Lung microvascular endothelial cell (primary cell): Measurements from ENCODE around the gene ECT2. TPM values are rescaled to one million over a fixed set of nuclear protein-coding genes. Genes with fewer than 3 reads are reported as not detected.
"Not testable (repeated sequence)": the region's sequence is repeated elsewhere in the genome, so short reads cannot be mapped to it uniquely, and the experiment has no call there.

Source experiments
- DNase-seq, 2 donors: peaks; one replicate each; pipeline versions ENCODE4 v3.0.0 to v3.0.0-alpha.2; 2010; ENCODE audit warnings: low read depth in 2 of 2
- total RNA-seq: library from RNA; depleted of rRNA; stranded (reverse); fragments of >200 nt; gene quantifications from 2 replicates; pipeline ENCODE4 v1.2.1, GENCODE V29; 2014

The ECT2 gene
- total RNA-seq, 1 donor from 2014 or later: 15.1 TPM

DNA sequence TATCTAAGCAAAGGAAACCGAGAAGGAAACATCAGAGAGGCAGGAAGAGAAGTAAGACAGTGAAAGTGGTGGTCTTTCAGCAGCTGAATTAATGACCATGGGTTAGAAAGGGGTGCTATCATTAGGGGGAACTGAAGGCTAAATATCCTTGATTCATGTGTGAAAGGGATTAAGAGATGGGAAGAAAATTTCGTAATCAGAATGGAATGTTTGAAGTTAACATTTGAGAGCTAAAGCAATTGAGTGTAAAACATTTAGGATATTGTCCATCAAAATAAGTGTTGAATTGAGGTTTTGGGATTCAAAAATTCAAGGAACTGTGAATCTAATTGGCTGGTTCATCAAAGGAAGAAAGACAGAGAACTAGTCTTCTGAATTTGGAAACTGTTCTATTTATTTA is 4.1 kb upstream of the ECT2 start:
- no peak for DNase-seq

DNA sequence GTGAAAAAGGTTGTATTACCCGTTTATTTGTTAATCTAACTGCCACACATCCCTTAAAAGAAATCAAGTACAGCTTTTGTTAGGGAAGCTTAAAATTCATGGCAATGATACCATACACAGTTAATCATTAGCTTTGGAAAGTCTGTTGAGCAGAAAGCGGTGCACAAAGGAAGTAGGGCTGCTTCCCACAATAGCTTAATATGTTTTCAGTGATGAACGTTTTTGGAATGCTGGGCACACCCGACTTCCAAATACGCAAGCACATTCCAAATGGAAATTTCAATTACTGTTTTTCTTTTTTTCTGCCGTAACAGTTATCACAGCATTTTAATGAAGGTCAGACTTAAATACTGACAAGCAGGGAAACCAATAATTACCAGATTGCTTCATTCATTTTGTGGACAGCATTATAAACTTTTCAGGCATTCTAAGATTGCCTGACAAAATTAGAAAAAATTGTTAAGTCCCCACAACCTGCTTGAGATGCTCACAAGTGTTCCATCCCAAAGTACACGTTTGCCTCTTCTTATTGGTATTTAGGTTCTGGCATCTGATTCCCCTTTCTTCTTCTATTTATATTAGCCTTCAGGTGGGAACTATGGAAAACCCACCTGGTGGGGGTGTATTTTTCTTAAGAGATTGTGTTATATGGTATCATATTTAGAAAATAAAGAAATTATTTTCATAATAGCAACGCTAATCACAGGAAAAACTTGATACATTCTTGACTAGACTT is 1.1 kb upstream of the ECT2 start:
- DNase-seq: peak; percentile 93

DNA sequence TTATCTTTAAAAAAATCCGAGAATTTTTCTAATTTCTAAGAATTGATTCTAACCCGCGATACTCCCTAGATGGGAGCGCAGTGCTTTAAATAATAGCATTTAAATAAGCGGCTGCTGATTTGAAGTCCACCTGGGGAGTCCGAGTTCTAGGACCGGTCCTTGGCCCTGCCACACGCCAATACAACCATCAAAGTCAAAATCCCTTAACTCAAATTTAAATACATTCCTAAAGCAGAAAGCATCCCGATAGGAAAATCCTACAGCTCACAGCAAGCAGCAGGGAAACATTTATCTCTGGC is 508 bp upstream of the ECT2 start:
- DNase-seq: no peak

DNA sequence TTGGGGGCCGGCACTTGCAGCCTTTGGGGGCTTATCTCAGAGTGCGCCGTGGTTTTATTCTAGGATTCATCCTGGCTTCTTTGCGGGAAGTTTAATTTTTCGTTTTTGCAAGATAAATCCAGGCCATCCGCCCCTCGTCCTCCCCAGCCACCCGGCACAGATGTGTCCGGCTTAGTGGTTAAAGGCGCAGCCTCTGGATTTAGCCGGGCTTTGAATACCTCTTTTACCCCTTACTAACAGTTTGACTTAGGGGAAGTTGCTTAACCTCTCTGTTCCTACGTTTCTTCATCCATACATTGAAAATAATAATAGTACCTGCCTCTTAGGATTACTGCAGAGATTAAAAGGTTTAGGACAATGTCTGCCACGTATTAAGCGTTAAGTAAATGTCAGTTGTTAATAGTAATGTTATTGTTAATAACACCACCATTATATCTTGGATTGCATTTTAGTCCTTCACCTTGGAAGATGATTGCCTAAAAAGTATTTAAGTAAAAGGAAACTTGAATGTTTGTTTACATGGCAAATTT is 714 bp downstream of the ECT2 start:
- DNase-seq: peak; percentile 33 to 35

DNA sequence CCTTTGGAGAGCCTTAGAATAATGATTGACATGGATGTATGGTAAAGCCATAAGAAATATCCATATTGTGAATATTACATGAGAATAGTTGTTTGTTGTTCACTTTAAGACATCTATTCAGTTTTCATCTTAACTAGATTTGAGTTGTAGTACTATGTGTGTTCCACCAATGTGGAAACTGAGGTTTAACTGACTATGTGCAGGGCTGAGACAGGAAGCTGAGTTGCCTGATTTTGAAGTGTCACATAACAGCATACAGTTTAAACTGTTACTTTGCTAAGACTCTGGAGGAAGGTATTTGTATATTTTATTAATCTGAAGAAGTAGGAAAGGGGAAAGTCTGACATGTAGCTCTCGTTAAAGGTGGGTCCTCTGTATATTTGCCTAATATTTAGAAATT is 2.1 kb downstream of the ECT2 start:
- no peak for DNase-seq

DNA sequence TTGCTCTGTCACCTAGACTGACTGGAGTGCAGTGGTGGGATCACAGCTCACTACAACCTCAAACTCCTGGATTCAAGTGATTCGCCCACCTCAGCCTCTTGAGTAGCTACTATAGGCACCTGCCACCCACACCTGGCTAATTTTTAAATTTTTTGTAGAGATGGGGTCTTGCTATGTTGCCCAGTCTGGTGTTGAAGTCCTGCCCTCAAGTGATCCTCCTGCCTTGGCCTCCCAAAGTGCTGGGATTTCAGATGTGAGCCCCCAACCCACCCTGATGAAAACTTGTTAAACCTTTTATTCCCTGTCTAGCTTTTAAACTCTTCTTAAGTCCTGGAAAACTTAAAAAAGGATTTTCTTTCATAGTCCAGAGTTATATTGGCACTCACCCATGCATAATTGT is 2.6 kb downstream of the ECT2 start:
- no peak for DNase-seq

DNA sequence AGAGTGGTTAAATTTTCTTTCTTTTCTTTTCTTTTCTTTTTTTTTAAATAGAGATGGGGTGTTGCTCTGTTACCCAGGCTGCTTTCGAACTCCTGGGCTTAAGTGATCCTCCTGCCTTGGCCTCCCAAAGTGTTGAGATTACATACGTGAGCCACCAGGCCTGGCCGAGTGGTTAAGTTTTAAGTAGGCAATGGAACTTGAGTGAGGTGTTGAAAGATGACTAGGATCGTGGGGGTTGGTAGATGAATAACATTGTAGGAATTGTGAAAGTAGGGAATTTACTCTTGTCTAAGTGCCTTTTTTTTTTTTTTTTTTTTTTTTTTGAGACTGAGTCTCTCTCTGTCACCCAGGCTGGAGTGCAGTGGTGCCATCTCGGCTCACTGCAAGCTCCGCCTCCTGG is 9.9 kb downstream of the ECT2 start:
- DNase-seq: not testable (repeated sequence)

DNA sequence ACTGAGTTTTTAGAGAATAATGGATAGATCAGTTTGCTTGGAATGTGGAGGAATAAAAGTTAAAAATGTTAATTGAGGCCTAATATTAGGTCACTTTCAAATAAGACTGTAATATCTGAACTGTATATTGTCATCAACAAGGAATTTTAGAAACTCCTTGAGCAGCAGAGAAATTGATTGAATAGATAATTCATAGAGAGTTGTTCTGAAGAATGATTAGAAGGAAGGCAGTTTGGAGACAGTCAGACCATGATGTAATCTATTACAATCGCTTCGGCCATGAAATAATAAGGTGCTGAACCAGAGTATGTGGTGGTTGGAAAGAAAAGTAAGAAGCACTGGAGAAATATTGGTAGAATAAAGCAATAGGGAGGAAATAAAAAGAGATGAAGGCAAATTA is 15.7 kb downstream of the ECT2 start:
- DNase-seq: no peak

DNA sequence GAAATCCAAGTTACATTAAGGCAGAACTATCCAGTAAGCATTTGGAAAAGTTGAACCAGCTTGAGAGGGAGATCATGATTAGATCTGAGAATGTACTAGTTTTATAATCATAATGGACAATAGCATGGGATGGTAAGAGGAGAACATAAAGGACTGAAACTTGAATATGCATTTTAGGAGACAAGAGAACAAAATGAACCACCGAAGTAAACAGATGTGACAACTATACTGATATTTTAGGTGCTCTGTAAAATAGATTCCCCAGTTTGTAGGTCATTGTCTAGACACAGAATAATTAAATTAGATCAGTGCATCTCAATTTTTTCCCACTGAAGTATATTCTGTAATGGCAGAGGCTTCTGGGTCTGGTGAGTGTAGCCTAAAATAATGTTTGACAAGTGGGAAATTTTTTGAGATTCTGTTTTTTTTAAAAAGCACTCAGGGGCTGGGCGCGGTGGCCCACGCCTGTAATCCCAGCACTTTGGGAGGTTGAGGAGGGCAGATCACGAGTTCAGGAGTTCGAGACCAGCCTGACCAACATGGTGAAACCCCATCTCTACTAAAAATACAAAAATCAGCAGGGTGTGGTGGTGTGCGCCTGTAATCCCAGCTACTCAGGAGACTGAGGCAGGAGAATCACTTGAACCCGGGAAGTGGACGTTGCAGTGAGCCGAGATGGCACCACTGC is 16.3 kb downstream of the ECT2 start:
- DNase-seq: no peak

DNA sequence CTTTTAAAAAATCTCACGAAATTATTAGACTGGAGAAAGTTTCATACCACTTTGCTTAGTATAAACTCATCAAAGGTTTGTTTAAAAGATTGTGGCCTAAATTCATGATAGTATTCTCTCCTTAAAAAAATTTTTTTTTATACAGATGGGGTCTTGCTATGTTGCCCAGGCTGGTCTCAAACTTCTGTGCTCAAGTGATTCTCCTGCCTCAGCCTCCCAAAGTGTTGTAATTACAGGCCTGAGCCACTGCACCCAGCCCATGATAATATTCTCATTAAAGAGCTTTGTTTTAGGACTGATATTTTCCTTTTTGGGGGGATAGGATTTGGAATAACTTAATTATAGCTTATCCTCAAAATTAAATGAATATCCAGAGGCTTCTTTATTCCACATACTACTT is 19.9 kb downstream of the ECT2 start:
- no peak for DNase-seq

DNA sequence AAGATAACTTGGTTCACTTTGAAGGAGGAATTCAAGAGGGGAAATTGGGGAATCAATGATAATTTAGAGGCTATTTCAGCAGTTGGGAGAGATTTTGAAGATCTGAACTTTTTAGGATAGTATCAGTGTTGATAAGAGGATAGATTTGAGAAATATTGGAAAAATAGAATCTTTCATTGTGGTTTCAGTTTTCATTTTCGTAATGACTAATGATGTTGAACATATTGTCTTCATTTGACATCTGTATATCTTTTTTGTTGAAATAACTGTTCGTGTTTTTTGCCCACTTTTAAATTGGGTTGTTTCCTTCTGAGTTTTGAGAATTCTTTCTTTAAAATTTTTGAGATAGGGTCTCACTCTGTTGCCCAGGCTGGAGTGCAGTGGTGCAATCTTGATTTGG is 21.1 kb downstream of the ECT2 start:
- DNase-seq: no peak

DNA sequence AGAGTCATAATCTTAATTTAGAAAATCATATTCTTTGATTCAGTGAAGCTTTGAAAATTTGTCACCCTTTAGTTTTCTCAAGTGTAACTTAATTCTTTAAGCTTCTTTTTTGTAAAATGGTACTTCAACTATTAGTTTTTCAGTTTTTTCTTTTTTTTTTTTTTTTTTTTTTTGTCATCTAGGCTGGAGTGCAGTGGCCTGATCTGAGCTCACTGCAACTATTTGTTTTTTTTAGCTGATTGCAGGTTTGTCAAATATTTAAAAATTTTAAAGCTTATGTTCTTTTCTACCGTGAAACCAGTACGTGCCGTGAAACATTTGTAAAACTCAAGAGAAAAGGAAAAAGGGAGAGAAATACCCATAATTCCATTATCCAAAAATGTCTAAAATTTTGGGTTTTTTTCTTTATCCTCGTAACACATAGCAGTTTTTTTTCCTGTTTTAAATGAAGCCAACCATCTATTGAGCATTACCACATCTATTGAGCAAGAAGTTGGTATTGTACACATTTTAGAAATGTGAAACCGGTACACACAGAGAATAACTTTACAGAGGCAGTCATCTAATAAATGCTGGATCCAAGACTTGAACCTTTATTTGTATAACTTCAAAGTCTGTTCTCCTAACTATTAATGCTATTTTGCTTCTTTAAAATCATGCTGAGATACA is 25.7 kb downstream of the ECT2 start:
- no peak for DNase-seq

DNA sequence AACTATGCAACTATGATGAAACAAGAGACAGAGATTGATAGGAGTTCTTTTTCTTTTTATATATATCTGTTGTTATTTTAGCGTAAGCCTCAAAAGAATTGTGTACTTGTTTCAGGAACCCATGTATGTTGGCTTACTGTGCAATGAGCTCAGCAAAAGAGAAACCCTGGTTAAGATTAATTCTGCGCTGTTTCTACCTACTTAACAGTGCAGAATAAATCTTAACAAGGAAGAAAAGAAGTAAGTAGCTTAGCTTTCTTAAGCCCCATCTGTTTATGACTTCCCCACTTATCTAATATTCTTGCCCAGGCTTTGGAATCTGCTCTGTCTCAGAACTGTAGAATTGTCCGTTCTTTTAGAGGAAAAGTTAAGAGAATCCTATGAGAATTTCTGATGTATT is 27.4 kb downstream of the ECT2 start:
- no peak for DNase-seq

DNA sequence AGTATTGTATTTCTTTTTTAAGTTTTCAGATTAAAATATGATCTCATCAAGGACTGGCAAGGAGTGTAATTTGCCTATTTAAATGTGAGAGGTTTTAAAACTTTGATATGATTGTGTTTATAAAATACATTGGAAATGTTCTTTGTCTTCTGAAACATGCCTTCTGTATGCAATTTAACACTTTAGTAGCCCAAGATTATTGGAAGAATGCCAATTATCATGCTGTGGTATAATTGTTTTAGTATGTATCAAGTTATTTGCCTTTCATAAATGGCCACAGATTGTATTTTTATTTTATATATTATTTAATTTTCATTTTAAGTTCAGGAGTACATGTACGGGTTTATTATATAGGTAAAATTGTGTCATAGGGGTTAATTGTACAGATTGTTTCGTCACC is 31.7 kb downstream of the ECT2 start:
- no peak for DNase-seq

DNA sequence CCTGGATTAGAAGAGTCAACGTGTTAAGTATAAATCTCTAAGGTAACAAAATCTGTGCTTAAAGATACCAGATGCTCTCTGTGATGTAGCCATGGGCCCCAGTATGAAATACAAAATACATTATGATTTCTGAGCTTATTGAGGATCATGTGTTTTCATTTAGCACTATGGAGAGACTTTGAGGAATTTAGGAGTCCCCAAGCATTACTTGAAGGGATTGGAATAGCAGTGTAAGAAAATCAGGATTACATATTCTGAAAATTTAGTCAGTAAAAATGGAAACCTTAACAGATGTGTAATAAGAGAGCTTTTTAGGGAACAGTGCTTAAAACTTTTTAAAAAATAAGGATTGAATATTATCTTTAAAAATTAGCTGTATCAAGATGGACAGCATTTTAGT is 35.5 kb downstream of the ECT2 start:
- no peak for DNase-seq

DNA sequence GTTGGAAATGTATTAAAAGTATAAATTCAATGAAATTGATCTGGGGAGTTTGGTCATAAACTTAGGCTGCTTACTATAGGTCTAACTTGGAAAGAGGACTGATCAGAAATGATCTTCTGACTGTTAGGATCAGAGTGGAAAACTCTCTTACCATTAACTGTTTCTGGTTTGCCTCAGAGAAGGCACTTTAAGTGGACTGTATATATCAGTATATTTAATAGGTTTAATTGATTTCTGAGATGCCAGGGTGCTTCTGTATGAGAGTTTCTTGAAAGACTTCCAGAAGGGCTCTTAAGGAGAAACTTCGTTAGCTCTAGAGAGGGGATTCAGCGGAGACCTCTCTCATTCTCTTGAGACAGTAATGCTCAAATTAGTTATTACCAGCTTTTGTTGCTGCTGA is 36.5 kb downstream of the ECT2 start:
- no peak for DNase-seq

DNA sequence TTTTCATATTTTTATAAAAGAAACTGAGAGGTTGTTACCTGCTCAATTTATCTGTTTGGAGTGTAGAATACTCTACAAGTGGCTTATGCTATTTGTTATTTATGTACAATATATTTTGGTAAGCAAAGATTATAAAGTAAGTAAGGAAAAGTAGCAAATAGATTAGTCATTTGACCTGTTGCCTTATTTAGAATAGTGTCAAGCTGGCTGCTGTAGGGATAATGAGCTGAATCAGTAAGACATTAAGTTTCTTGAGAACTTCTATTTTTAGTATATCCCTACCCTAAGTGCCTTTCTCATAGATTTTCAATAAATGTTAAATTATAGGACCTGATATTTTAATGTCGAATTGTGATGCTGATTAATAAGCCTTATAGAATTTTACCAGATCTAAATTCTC is 37.2 kb downstream of the ECT2 start:
- DNase-seq: peak in 1 of 2 donors; percentile 42

DNA sequence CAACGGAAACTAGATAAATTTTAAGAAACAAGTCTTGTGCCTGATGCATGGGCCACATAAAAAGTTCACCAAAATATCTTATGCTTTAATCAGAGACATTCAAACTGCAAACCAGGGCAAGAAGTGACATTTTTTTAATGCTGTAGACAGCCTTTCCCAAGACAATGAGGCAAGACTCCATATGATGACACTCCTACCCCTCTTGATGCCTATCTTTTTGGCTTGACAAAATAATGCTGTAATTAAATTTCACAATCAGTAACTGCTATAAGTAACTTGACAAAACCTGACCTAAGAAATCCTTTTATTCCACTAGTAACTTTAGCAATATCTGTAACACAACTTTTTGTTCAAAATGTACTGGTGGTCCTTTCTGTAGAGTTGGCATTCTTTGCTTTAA is 48.7 kb downstream of the ECT2 start:
- DNase-seq: no peak

DNA sequence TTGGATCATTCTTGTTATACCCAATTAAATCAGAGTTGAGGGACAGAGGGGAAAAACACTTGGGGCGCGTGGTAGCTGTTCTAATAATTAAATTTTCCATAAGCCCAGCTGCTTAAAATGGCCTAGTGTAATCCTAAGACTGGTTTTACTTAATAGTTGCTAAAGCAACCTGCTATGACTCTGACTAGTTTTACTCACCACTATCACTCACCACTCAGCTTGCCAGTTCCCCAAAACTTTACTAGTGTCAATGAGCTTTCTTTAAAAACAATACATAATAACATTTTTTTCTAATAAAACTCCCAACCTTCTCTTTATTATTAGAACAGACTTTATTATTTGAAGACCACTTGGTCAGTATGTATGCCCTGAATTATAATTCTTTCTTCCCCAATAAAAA is 49.6 kb downstream of the ECT2 start:
- no peak for DNase-seq

DNA sequence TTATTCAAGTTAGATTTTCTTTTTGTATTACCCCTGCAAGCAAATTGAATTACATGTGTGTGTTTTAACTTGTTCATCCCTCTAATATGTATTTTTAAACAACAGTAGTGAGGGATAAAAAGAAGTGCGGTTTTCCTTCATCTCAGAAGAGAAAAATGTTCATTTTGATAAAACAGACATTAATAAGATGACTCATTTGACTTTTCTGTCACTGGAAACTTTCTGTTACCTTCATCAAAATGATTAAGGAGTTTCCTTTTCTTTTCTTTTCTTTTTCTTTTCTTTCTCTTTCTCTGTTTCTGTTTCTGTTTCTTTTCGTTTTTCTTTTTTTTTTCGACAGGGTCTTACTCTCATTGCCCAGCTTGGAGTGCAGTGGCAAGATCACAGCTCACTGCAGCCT is 53.0 kb downstream of the ECT2 start:
- DNase-seq: no peak

DNA sequence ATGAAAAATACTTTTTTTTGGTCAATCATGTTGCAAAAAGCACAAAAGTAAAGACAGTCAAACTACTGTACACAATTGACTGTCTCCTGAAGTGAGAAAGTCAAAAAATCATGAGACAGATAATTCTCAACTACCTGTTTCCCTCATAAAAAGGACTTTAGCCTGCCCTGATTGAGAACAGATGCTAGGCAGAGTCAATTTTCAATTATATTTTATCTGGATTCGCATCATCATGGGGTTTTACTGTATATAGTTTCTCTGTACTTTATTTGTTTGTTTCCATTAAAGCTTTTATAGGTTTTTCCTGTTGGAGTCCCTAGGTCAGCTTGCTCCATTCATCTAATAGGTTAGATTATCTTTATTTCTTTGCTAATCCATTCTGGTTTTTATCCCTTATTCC is 53.8 kb downstream of the ECT2 start:
- no peak for DNase-seq

DNA sequence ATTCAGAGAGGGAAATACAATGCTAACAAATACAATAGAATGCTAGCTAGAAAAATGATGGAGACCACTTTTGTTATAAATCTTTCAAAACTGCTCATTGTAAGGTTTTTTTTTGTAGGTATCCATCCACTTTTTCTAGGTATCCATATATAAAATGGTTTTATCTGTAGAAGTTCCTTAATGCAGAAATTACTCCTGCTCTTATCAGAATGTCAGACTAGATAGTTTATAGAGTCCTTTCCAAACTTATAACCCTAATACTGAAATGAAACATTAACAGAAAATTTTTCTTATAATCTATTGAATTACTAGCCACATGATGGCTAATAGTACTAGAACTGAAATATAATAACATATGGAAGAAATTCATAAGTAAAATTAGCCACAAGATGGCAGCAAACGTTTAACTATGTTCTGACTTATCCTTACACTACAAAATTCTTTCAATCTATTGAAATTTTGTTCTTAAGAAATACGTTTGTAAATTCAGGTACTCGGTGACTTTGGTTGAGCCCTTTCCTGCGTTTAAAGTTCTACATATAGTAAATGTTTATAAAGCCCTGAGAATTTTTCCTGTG is 58.5 kb downstream of the ECT2 start:
- DNase-seq: peak; percentile 62 to 74

DNA sequence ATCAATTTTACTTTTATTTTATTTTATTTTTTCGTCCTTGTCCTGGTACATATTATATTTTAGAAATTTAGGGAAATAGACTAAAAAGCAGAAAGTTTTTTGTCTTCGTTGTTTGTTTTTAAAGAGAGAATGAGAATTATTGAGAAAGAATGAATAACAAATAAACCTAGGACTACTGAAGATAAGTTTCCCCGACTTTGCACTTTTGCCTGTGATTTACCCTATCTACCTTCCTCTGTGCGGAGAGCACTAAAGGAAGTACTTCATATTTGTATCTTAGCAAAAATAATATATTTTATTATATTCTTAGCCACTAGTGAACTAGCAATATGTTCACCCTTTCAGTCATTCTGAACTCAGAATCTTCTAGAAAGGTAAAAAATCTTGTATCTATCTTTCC is 60.6 kb downstream of the ECT2 start:
- DNase-seq: no peak
